Transverse colon (tissue), 4 donors: ENCODE data around the gene TENM4. TPM values are rescaled to one million over a fixed set of nuclear protein-coding genes. Genes with fewer than 3 reads are reported as not detected.

Experiments used
- DNase-seq: peaks from one replicate; pipeline ENCODE4 v3.0.0-alpha.2; 2019
- H3K27ac ChIP-seq, 4 donors: fragments of 200-600 bp; sonication (generic); 2 replicates each; pipeline ENCODE4 v1.5.1; 2016 to 2018; ENCODE audit warnings: inconsistent platforms in 4 of 4
- H3K27me3 ChIP-seq: fragments of 200-600 bp; sonication (generic); 2 replicates; pipeline ENCODE4 v1.5.1; 2017; ENCODE audit warnings: inconsistent platforms
- H3K36me3 ChIP-seq, 4 donors: fragments of 200-600 bp; sonication (generic); 2 replicates each; pipeline ENCODE4 v1.5.1; 2017 to 2019; ENCODE audit warnings: inconsistent platforms in 4 of 4
- H3K4me1 ChIP-seq, 4 donors: fragments of 200-600 bp; sonication (generic); 2 replicates each; pipeline ENCODE4 v1.5.1; 2017 to 2020; ENCODE audit warnings: inconsistent platforms in 4 of 4
- H3K4me3 ChIP-seq, 4 donors: fragments of 200-600 bp; sonication (generic); 1 replicate in 1 of 4; 2 replicates in 3 of 4; pipeline versions ENCODE4 v1.5.1 to v1.6.1; 2017 to 2019; ENCODE audit warnings: inconsistent platforms in 4 of 4
- H3K9me3 ChIP-seq, 2 donors: fragments of 200-600 bp; sonication (generic); 2 replicates each; pipeline ENCODE4 v1.5.1; 2017 to 2019; ENCODE audit warnings: inconsistent platforms in 2 of 2
- CTCF ChIP-seq, 5 experiments: fragments of 200-600 bp in 3 of 5; fragments of 450-650 bp in 2 of 5; sonication (generic) in 3 of 5; IDR thresholded peaks; 1 replicate in 2 of 5; 2 replicates in 3 of 5; pipeline ENCODE4 v1.5.1; 2016 to 2017; ENCODE audit warnings: antibody characterized with exemption in 5 of 5, inconsistent platforms in 3 of 5, mild to moderate bottlenecking in 2 of 5, moderate library complexity in 1 of 5
- EP300 ChIP-seq: sonication (generic); formaldehyde crosslinking; IDR thresholded peaks from one replicate; pipeline ENCODE4 v1.6.1; 2017; ENCODE audit warnings: antibody characterized with exemption, low read depth
- POLR2A ChIP-seq: fragments of 450-650 bp; IDR thresholded peaks from one replicate; pipeline ENCODE4 v1.6.1; 2016; ENCODE audit warnings: antibody characterized with exemption, mild to moderate bottlenecking, moderate library complexity
- POLR2AphosphoS5 ChIP-seq, 3 donors: sonication (generic); formaldehyde crosslinking; IDR thresholded peaks; one replicate each; pipeline ENCODE4 v1.6.1; 2016; ENCODE audit warnings: antibody characterized with exemption in 3 of 3
- WGBS, 2 donors: methylation state at CpG; one replicate each; pipeline ENCODE4 v1.1.5; 2018; ENCODE audit warnings: low coverage in 1 of 2; 5-methylcytosine and 5-hydroxymethylcytosine counted together
- in situ Hi-C, 4 donors: fragments of 200-750 bp; cut with MboI; loops; one replicate each; pipeline versions ENCODE4 v1.15.0 to v1.15.1; 2017; ENCODE audit warnings: low sequenced_read_pairs in 3 of 4, low pct_ligation_motif_present in 1 of 4, low pct_unique_long_range_greater_than_20kb in 1 of 4
- intact Hi-C: fragments of 100-400 bp; cut with DNase I; formaldehyde crosslinking; loops from one replicate; pipeline ENCODE4 v1.15.1; 2023; ENCODE audit warnings: low total_unique reads
- total RNA-seq, 4 donors: library from RNA; depleted of rRNA; stranded (reverse); fragments of >200 nt; gene quantifications; one replicate each; pipeline ENCODE4 v1.1.0, GENCODE V29; 2016

The TENM4 gene
- total RNA-seq, 4 donors from 2014 or later: 0.14 to 0.79 (median 0.39) TPM

- WGBS, 2 donors: 71 to 84% methylated on average over 4 of the region's 4 CpGs
- intact Hi-C loops (no loop called here), in situ Hi-C loops (no loop called here)
- no peaks in the 10 kb centered on the region for H3K27me3 ChIP-seq
- H3K36me3 ChIP-seq: no peaks in the 10 kb centered on the region
- H3K4me3 ChIP-seq: no peak overlapping the region
- H3K27ac ChIP-seq: no peak overlapping the region
- DNase-seq: no peak
- no peaks in the 10 kb centered on the region for H3K9me3 ChIP-seq
- TF ChIP-seq POLR2AphosphoS5 (IDR thresholded peaks at IDR 0.05): no peak
- TF ChIP-seq EP300: no peak
- no peak for TF ChIP-seq CTCF (IDR thresholded peaks at IDR 0.05)
- no peak for TF ChIP-seq POLR2A
- peaks cover 0 to 4% (median 0%) of the 10 kb centered on the region in 4 donors for H3K4me1 ChIP-seq
Observed at GRCh38 chr11:78943841-78944240, 497.0 kb downstream of the TENM4 start.

GRCh38 chr11:78943154-78943553 lies 497.7 kb downstream of the TENM4 start:
- Histone ChIP-seq H3K27ac (no peak overlapping the region), H3K36me3 (no peaks in the 10 kb centered on the region), H3K9me3 (no peaks in the 10 kb centered on the region), H3K27me3 (no peaks in the 10 kb centered on the region), H3K4me3 (no peak overlapping the region), H3K4me1 (peaks cover 0 to 4% (median 0%) of the 10 kb centered on the region in 4 donors)
- in situ Hi-C loops: no loop called here
- no peak for DNase-seq
- 70 to 71% methylated on average over 3 of the region's 3 CpGs for WGBS, 2 donors
- intact Hi-C loops: no loop called here
- TF ChIP-seq POLR2AphosphoS5 (IDR thresholded peaks at IDR 0.05): no peak
- TF ChIP-seq CTCF (IDR thresholded peaks at IDR 0.05): no peak
- TF ChIP-seq EP300: no peak
- no peak for TF ChIP-seq POLR2A

GRCh38 chr11:78941226-78941851 lies 499.5 kb downstream of the TENM4 start:
- Histone ChIP-seq H3K36me3 (no peaks in the 10 kb centered on the region), H3K27ac (no peak overlapping the region), H3K4me1 (no peaks in the 10 kb centered on the region), H3K27me3 (no peaks in the 10 kb centered on the region), H3K9me3 (no peaks in the 10 kb centered on the region), H3K4me3 (no peak overlapping the region)
- TF ChIP-seq EP300 (no peak), CTCF (IDR thresholded peaks at IDR 0.05) (no peak), POLR2AphosphoS5 (IDR thresholded peaks at IDR 0.05) (peak in 1 of 3 donors; percentile 28)
- intact Hi-C loops: no loop called here
- in situ Hi-C loops: no loop called here
- no peak for DNase-seq
- WGBS, 2 donors: 60% methylated on average over 4 of the region's 10 CpGs; no CpG with 5 or more reads in 1 of the 2 donors

- DNase-seq: no peak
- intact Hi-C loops: no loop called here
- WGBS, 2 donors: 83% methylated on average over 6 of the region's 6 CpGs; no CpG with 5 or more reads in 1 of the 2 donors
Observed at GRCh38 chr11:78940500-78941225, 500.2 kb downstream of the TENM4 start.

More at GRCh38 chr11:78940500-78941225, 500.2 kb downstream of the TENM4 start:
- Histone ChIP-seq H3K9me3 (no peaks in the 10 kb centered on the region), H3K4me3 (no peak overlapping the region), H3K4me1 (no peaks in the 10 kb centered on the region), H3K27ac (no peak overlapping the region), H3K36me3 (no peaks in the 10 kb centered on the region), H3K27me3 (no peaks in the 10 kb centered on the region)
- in situ Hi-C loops: no loop called here
- TF ChIP-seq CTCF (IDR thresholded peaks at IDR 0.05): no peak
